K562 (cell line): Measurements from ENCODE around the gene EYA2. TPM values are rescaled to one million over a fixed set of nuclear protein-coding genes. Genes with fewer than 3 reads are reported as not detected.

Experiments used
- ATAC-seq: fragments of 200-7000 bp; cut with Tn5 transposase; 3 replicates; pipeline ENCODE4 v1.9.1; 2020; ENCODE audit warnings: moderate library complexity
- BruUV-seq: library from RNA; stranded (reverse); fragments of 400-500 nt; replicated peaks from 2 replicates; lab custom pipeline; 2021; lab: Mats Ljungman, UMichigan
- CTCF ChIA-PET: fragments of 300-600 bp; formaldehyde crosslinking; extraction: SDS; loops from one replicate; lab custom pipeline; 2021; ENCODE audit warnings: low intra/inter-chr PET ratio; lab: Yijun Ruan, JAX
- POLR2A ChIA-PET: fragments of 300-600, 350-650 bp; sonication (Branson Sonifier 250); formaldehyde crosslinking; extraction: SDS; loops from one replicate; lab custom pipeline; 2021; ENCODE audit warnings: antibody characterized with exemption, inconsistent platforms; lab: Yijun Ruan, JAX
- DNase-seq, 4 experiments: peaks; one replicate each; pipeline versions ENCODE4 v3.0.0 to v3.0.0-alpha.2; 2011 to 2018; ENCODE audit warnings: low spot score in 3 of 4, mixed read lengths in 3 of 4; ENCODE audit errors: extremely low read depth in 1 of 4
- FAIRE-seq: peaks from 2 replicates; lab custom pipeline; 2011; peaks lifted over from hg19 to GRCh38; lab: Jason Lieb, UNC
- H2AFZ ChIP-seq: 2 replicates; pipeline ENCODE4 v1.6.0; 2011; ENCODE audit warnings: low read depth, low read length, control low read depth, inconsistent platforms
- H3K27ac ChIP-seq: fragments of 200-600 bp; 3 replicates; pipeline ENCODE4 v1.8.0; 2011; ENCODE audit warnings: low read depth, mild to moderate bottlenecking, control low read depth, inconsistent platforms, low read length, moderate library complexity, mixed read lengths; ENCODE audit errors: extremely low read depth
- H3K27me3 ChIP-seq, 2 experiments: fragments of 300-600 bp in 1 of 2; 2 replicates in 1 of 2; 3 replicates in 1 of 2; pipeline versions ENCODE4 v1.6.0 to v1.8.0; 2011; ENCODE audit warnings: inconsistent platforms in 2 of 2, low read length in 2 of 2, mild to moderate bottlenecking in 1 of 2, mixed read lengths in 1 of 2, moderate library complexity in 1 of 2; ENCODE audit not compliant: control insufficient read depth in 2 of 2, insufficient read depth in 2 of 2
- H3K36me3 ChIP-seq: fragments of 300-600 bp; 3 replicates; pipeline ENCODE4 v1.8.0; 2011; ENCODE audit warnings: mild to moderate bottlenecking, low read length, inconsistent platforms; ENCODE audit not compliant: control insufficient read depth, insufficient read depth
- H3K4me1 ChIP-seq, 2 experiments: fragments of 200-600 bp in 1 of 2; replicated peaks in 1 of 2; 2 replicates in 1 of 2; 3 replicates in 1 of 2; pipeline versions ENCODE4 v1.5.1 to v1.8.0; 2011; ENCODE audit warnings: inconsistent platforms in 2 of 2, low read length in 2 of 2, mild to moderate bottlenecking in 1 of 2, mixed read lengths in 1 of 2, moderate library complexity in 1 of 2; ENCODE audit not compliant: control insufficient read depth in 2 of 2, insufficient read depth in 2 of 2
- H3K4me2 ChIP-seq: 2 replicates; pipeline ENCODE4 v1.6.1; 2011; ENCODE audit warnings: low read length, control low read depth, inconsistent platforms, mixed read lengths; ENCODE audit not compliant: insufficient read depth
- H3K4me3 ChIP-seq: fragments of 200-600 bp; sonication (generic), shearing (Covaris generic); 2 replicates; pipeline ENCODE4 v1.5.1; 2016; ENCODE audit warnings: control low read depth, inconsistent platforms
- H3K79me2 ChIP-seq: fragments of 200-600 bp; 3 replicates; pipeline ENCODE4 v1.8.0; 2011; ENCODE audit warnings: low read length, inconsistent platforms; ENCODE audit not compliant: control insufficient read depth, insufficient read depth
- H3K9ac ChIP-seq, 2 experiments: 2 replicates each; pipeline versions ENCODE4 v1.6.0 to v1.6.1; 2011; ENCODE audit warnings: low read depth in 2 of 2, low read length in 2 of 2, control low read depth in 1 of 2, inconsistent platforms in 1 of 2, mild to moderate bottlenecking in 1 of 2, mixed read lengths in 1 of 2; ENCODE audit not compliant: insufficient read depth in 1 of 2
- H3K9me1 ChIP-seq: one replicate; pipeline ENCODE4 v1.6.0; 2011; ENCODE audit warnings: inconsistent platforms, mild to moderate bottlenecking, low read length, moderate library complexity; ENCODE audit not compliant: control insufficient read depth, insufficient read depth
- H3K9me3 ChIP-seq: replicated peaks from 2 replicates; pipeline ENCODE4 v1.5.1; 2011; ENCODE audit warnings: low read depth, low read length, inconsistent platforms; ENCODE audit not compliant: control insufficient read depth, insufficient read depth
- H4K20me1 ChIP-seq: replicated peaks from 2 replicates; pipeline ENCODE4 v1.6.1; 2011; ENCODE audit warnings: low read length, inconsistent platforms, mixed read lengths; ENCODE audit not compliant: control insufficient read depth, insufficient read depth
- BCOR ChIP-seq: fragments of 450-650 bp; IDR thresholded peaks from 2 replicates; pipeline ENCODE4 v1.6.1; 2016
- ESRRA ChIP-seq: fragments of 450-650 bp; IDR thresholded peaks from 2 replicates; pipeline ENCODE4 v1.6.1; 2014; ENCODE audit warnings: low read depth, mild to moderate bottlenecking, moderate library complexity, borderline replicate concordance
- HIVEP1 ChIP-seq: fragments of 250-450 bp; sonication (Bioruptor Pico); IDR thresholded peaks from 2 replicates; pipeline ENCODE4 v1.4.0; 2020; ENCODE audit warnings: mild to moderate bottlenecking
- RBM25 ChIP-seq: fragments of 200-400 bp; formaldehyde crosslinking; IDR thresholded peaks from 2 replicates; pipeline ENCODE4 v1.6.1; 2018; ENCODE audit warnings: low read length, low read depth, moderate library complexity; ENCODE audit not compliant: severe bottlenecking
- ZNF146 ChIP-seq: IDR thresholded peaks from one replicate; pipeline ENCODE4 v1.6.1; 2018; ENCODE audit warnings: missing compliant biosample characterization; ENCODE audit not compliant: unreplicated experiment
- ZNF212 ChIP-seq: fragments of 450-650 bp; formaldehyde crosslinking; IDR thresholded peaks from 2 replicates; pipeline ENCODE4 v1.4.0; 2020; ENCODE audit warnings: mild to moderate bottlenecking
- ZNF239 ChIP-seq: fragments of 250-450 bp; sonication (Bioruptor Pico); IDR thresholded peaks from 2 replicates; pipeline ENCODE4 v1.4.0; 2020; ENCODE audit warnings: mild to moderate bottlenecking
- ZNF24 ChIP-seq: fragments of 450-650 bp; IDR thresholded peaks from 2 replicates; pipeline ENCODE4 v1.6.1; 2016
- ZNF253 ChIP-seq: fragments of 250-450 bp; sonication (Bioruptor Pico); conservative IDR thresholded peaks from 2 replicates; pipeline ENCODE4 v1.6.1; 2021; ENCODE audit warnings: mild to moderate bottlenecking
- WGBS: fragments of 100-300 bp; shearing (Covaris generic); methylation state at CpG from one replicate; pipeline ENCODE4 v1.1.6; 2016; ENCODE audit warnings: low coverage, mixed read lengths; ENCODE audit not compliant: insufficient coverage; ENCODE audit errors: missing lambda C conversion rate; 5-methylcytosine and 5-hydroxymethylcytosine counted together
- in situ Hi-C: fragments of 300-500 bp; cut with MboI; formaldehyde crosslinking; loops from 4 replicates; pipeline ENCODE4 v1.15.0; 2018; ENCODE audit warnings: inconsistent platforms, mixed read lengths
- intact Hi-C: fragments of 100-400 bp; cut with micrococcal nuclease; formaldehyde crosslinking; loops from 2 replicates; pipeline ENCODE4 v1.14.2; 2022
- polyA plus RNA-seq, 8 experiments: library from polyadenylated mRNA; depleted of rRNA in 4 of 8; stranded (reverse) in 5 of 8; unstranded in 3 of 8; fragments of >200 nt; fragmentation: Nextera tagmentation in 2 of 8; fragmentation: Illumina TruSeq in 1 of 8; extraction: Ambion mirVana in 2 of 8; extraction: Trizol in 1 of 8; gene quantifications; 2 replicates each; pipeline versions ENCODE4 v1.2.1 to v1.2.3, GENCODE V29; 2011 to 2014; ENCODE audit warnings: inconsistent platforms in 1 of 8, missing spikeins in 1 of 8
- total RNA-seq, 7 experiments: library from RNA; depleted of rRNA in 6 of 7; stranded (reverse); fragments of >200 nt in 6 of 7; fragmentation: Illumina TruSeq in 2 of 7; extraction: Trizol in 2 of 7; gene quantifications; 2 replicates each; pipeline versions ENCODE4 v1.2.1 to v1.2.3, GENCODE V29; 2011 to 2021; ENCODE audit warnings: low replicate concordance in 1 of 7
- TF ChIP-seq, protein P1 (sequence below): IDR thresholded peaks from 2 replicates; pipeline ENCODE4 v1.6.1; 2014; ENCODE audit warnings: antibody characterized with exemption

Gene EYA2
- total and polyA plus RNA-seq, 9 of the 15 experiments (the other 6 are each of a cell fraction or from before 2014, with no cell fraction given), result 0.03 TPM; not detected in 8

DNA sequence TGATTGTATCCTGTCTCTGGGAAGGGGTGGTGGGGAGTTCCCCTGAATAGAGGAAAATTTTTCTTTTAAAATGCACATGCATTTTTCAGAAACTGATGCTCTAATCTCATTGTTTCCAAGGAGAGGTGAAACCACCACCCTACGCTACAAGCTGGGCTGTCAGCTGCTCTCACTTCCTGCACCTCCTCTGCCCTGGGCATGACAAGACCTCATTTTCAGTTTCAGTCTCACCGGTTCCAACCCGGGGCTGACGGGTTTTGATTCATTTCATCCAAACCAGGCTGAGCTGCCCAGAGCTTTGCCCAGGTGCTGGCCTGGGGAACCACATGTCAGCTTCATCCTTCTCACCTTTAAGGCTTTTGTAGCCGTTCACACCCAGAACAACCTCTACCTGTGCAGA, 99.7 kb downstream of the EYA2 start:
- intact Hi-C loops, result no loop called here
- in situ Hi-C loops, result no loop called here
- no peak overlapping the region for H3K4me3 ChIP-seq

DNA sequence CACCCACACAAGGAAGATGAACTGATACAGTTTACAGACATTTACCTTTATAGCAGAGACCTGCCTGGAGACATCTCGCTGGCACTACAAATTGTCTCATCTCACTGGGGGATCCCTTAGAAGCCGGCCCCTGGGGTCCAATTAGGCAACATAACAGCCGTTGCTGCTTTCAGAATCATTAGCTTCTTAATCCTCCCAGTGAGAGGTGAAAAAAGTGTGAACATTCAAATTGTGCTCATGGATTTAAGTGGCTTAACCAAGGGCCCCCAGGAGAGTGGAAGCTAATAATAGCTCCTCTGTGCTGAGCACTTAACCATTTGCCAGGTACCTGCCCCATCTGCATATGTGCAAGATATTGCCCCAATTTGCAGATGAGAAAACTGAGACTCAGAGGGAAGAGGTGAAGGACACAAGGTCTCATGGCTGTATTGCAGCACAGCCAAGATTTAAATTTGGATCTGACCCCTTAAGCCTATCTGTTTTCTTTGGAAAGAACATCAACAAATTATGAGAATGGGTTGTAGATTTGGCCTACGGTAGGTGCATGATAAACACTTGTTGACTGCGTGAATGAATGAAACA, 101.0 kb downstream of the EYA2 start:
- Histone ChIP-seq H3K9ac (no peak overlapping the region), H3K4me3 (no peak overlapping the region), H3K9me1 (no peaks in the 10 kb centered on the region), H3K79me2 (no peaks in the 10 kb centered on the region), H3K36me3 (no peaks in the 10 kb centered on the region), H4K20me1 (no peaks in the 10 kb centered on the region), H3K4me2 (no peak overlapping the region), H3K4me1 (peaks cover 3 to 18% of the 10 kb centered on the region in 2 experiments; a peak in 4 of 5 replicates), H3K9me3 (no peaks in the 10 kb centered on the region), H2AFZ (no peak overlapping the region), H3K27ac (no peak overlapping the region), H3K27me3 (peaks cover 0 to 3% of the 10 kb centered on the region in 2 experiments; a peak in 3 of 5 replicates)
- in situ Hi-C loops, result no loop called here
- intact Hi-C loops, result no loop called here
- WGBS, result 13% methylated on average over 5 of the region's 5 CpGs
- ChIA-PET POLR2A (interaction anchor here (0.9 kb wide), 1 partner anchor 11 kb away, joined by 4 read pairs; no protein-coding TSS in a partner anchor), CTCF (no interaction called here)
- TF ChIP-seq ESRRA (0 out of 2 replicates have a peak, but pooled peaks have one; percentile 23), ZNF239 (no peak), RBM25 (peak; percentile 60), HIVEP1 (CRISPR knock-in tag) (no peak), BCOR (peak; percentile 28; the same call in 1 of the 2 replicates), ZNF24 (0 out of 2 replicates have a peak, but pooled peaks have one; percentile 33), ZNF212 (CRISPR knock-in tag) (no peak)
- TF ChIP-seq, protein P1, sequence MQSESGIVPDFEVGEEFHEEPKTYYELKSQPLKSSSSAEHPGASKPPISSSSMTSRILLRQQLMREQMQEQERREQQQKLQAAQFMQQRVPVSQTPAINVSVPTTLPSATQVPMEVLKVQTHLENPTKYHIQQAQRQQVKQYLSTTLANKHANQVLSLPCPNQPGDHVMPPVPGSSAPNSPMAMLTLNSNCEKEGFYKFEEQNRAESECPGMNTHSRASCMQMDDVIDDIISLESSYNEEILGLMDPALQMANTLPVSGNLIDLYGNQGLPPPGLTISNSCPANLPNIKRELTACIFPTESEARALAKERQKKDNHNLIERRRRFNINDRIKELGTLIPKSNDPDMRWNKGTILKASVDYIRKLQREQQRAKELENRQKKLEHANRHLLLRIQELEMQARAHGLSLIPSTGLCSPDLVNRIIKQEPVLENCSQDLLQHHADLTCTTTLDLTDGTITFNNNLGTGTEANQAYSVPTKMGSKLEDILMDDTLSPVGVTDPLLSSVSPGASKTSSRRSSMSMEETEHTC, result no peak
- ATAC-seq (no peak), FAIRE-seq (no peak), DNase-seq (no peak)
- BruUV-seq, result no TSS peak

More for the DNA sequence above, 99.7 kb downstream of the EYA2 start:
- no peak overlapping the region for H3K9ac ChIP-seq
- no peaks in the 10 kb centered on the region for H3K9me1 ChIP-seq
- no peaks in the 10 kb centered on the region for H3K36me3 ChIP-seq
- no peak for TF ChIP-seq ZNF253 (CRISPR knock-in tag)
- TF ChIP-seq ZNF146, result no peak
- H3K9me3 ChIP-seq, result no peaks in the 10 kb centered on the region
- no peaks in the 10 kb centered on the region for H3K79me2 ChIP-seq
- ATAC-seq, result no peak
- DNase-seq, result no peak
- WGBS, result 16% methylated on average over 5 of the region's 5 CpGs
- FAIRE-seq, result no peak
- no peaks in the 10 kb centered on the region; a peak in 2 of 5 replicates for H3K27me3 ChIP-seq
- no peak overlapping the region for H3K27ac ChIP-seq
- no peak overlapping the region for H2AFZ ChIP-seq
- CTCF ChIA-PET, result no interaction called here
- H3K4me1 ChIP-seq, result peaks cover 6 to 26% of the 10 kb centered on the region in 2 experiments
- no TSS peak for BruUV-seq
- H4K20me1 ChIP-seq, result no peaks in the 10 kb centered on the region
- POLR2A ChIA-PET, result no interaction called here
- no peak overlapping the region for H3K4me2 ChIP-seq
